ENCODE data around the gene DPP9.

DNA sequence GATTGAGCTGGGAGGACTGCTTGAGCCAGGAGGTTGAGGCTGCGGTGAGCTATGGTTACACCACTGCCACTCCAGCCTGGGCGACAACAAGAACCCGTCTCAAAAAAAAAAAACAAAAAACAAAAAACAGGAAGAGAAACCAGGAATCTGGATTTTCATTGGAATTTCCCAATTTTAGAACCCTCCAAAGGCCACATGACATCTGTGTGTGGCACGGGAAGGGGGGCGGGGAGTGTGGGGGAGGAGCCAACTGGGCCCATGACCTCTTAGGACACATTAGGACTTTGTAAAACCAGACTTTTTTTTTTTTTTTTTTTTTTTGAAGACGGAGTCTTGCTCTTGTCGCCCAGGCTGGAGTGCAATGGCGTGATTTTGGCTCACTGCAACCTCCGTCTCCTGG lies 32.3 kb downstream of the DPP9 start:
- TF ChIP-seq, protein P1, sequence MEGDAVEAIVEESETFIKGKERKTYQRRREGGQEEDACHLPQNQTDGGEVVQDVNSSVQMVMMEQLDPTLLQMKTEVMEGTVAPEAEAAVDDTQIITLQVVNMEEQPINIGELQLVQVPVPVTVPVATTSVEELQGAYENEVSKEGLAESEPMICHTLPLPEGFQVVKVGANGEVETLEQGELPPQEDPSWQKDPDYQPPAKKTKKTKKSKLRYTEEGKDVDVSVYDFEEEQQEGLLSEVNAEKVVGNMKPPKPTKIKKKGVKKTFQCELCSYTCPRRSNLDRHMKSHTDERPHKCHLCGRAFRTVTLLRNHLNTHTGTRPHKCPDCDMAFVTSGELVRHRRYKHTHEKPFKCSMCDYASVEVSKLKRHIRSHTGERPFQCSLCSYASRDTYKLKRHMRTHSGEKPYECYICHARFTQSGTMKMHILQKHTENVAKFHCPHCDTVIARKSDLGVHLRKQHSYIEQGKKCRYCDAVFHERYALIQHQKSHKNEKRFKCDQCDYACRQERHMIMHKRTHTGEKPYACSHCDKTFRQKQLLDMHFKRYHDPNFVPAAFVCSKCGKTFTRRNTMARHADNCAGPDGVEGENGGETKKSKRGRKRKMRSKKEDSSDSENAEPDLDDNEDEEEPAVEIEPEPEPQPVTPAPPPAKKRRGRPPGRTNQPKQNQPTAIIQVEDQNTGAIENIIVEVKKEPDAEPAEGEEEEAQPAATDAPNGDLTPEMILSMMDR (IDR thresholded peaks at IDR 0.05), result no peak
- no peak for TF ChIP-seq EZH2 (IDR thresholded peaks at IDR 0.05)

Measured in neural progenitor cell (in vitro differentiated cells).